Right kidney (tissue), 9 donors: ENCODE results near the gene DRGX.

Experiments used
- DNase-seq: peaks from one replicate; pipeline ENCODE4 v3.0.0-alpha.2; 2016
- long read RNA-seq, 8 donors: transcript quantifications; one replicate each; lab custom pipeline, GENCODE V29; 2026

DRGX gene
- long read RNA-seq, donor 1 = 0 reads
- long read RNA-seq, donor 2 = 0 reads
- long read RNA-seq, donor 3 = 0 reads
- long read RNA-seq, donor 4 = 0 reads
- long read RNA-seq, donor 5 = 0 reads
- long read RNA-seq, donor 6 = 0 reads
- long read RNA-seq, donor 7 = 0 reads
- long read RNA-seq, donor 8 = 0 reads

- peak; percentile 44 for DNase-seq
Observed at GRCh38 chr10:49395741-49396665, at the start of gene DRGX. DRGX (minus strand) TSS chr10:49396089; CDS start chr10:49395440, 649 bp downstream.

- no peak for DNase-seq
Observed at GRCh38 chr10:49444349-49444748, 48.5 kb upstream of the DRGX start.

GRCh38 chr10:49442863-49443262 lies 47.0 kb upstream of the DRGX start:
- no peak for DNase-seq

- peak; percentile 48 for DNase-seq
Observed at GRCh38 chr10:49441488-49442476, 45.9 kb upstream of the DRGX start.

GRCh38 chr10:49435225-49435624 lies 39.3 kb upstream of the DRGX start:
- no peak for DNase-seq

- DNase-seq = no peak
Observed at GRCh38 chr10:49433069-49433468, 37.2 kb upstream of the DRGX start.

- DNase-seq = no peak
Observed at GRCh38 chr10:49431426-49431825, 35.5 kb upstream of the DRGX start.

DNA sequence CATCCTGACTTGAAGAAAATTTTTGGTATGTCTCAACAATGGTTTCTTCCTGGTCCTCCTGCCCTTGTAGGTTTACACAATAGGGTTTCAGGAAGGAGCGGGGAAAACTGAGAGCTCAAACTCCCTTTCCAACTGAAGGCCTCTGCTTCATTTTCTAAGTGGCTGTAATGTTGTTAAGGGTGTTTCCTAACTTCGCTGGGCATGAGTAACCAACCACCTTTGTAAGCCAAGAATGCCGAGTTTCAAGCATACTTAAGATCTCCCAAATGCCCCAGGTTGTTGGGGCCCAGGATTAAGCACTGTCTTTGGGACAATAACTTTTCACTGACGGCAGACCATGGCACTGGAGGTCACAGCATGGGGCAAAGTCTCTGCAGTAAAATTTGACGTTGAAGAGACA lies 33.6 kb upstream of the DRGX start:
- no peak for DNase-seq

DNA sequence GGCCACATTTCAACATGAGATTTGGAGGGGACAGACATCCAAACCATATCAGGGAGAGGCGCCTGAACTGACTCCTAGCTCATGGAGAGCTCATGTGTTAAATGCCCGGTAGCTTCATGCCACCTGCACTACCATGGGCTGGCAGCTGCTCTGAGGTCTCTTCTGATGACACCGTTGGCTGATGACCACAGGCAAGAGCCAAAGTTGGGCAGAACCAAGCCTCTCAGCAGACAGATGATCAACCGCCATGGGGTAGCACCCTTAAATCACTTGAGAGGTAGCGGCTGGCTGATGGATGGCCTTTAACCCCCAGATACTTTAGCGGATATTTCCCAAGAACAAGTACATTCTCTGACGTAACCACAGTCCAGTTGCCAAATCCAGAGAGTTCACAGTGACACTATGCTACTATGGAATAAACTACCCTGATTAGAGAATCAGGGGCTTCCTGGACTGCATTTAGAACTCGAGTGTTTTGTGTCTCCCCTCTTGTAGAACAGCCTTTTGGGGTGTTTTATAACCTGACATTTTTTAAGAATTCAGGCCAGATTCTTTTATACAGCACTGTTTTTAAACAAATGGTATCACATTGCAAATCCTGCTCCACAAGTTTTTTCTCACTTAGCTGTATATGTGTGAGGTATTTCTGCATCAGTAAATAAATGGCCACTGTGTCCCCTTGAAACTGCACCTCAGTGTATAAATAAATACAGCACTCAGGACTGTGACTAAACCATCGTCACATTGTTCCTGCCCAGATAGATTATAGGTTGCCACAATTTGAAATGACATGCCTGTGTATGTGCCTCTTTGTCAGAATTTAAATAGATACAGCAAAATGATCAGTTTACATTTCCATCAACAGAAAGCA lies 30.8 kb upstream of the DRGX start:
- no peak for DNase-seq

GRCh38 chr10:49419005-49419404 lies 23.1 kb upstream of the DRGX start:
- DNase-seq = no peak

GRCh38 chr10:49418328-49418727 lies 22.4 kb upstream of the DRGX start:
- no peak for DNase-seq

DNA sequence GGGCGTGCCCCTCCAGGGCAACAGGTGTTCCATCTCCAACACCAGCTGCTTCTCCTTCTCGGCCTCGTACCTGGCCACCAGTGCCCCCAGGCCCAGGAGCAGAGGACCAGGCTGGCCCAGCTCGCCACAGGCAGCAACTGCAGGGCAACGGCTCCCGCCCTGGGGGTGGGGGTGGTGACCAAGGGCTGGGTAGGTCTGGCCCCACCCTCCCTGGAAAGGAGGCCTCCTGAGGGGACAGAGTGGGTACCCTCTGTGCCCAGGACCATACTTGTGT lies 22.1 kb upstream of the DRGX start:
- no peak for DNase-seq

GRCh38 chr10:49417311-49418052 lies 21.6 kb upstream of the DRGX start:
- no peak for DNase-seq

- no peak for DNase-seq
Observed at GRCh38 chr10:49415846-49416245, 20.0 kb upstream of the DRGX start.

GRCh38 chr10:49415109-49415508 lies 19.2 kb upstream of the DRGX start:
- DNase-seq = no peak

GRCh38 chr10:49414496-49414895 lies 18.6 kb upstream of the DRGX start:
- DNase-seq = no peak

DNA sequence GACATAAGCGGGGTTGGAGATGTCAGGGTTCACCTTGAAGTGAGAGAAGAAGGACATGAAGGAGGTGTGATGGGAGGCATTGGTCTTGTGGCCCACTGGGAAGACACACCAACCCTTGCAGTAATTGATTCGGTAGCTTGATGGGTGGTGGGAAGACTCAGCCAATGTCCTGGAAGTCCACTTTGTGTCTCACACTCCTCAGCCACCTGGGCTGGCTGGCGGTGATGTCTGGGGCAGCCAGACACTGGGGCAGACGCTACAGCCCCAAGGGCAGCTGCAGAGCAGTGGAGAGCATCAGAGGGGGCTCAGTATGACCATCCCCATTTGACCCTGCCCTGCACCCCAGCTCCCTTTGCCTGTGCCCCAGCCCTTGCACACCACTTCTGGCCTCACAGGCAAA lies 16.7 kb upstream of the DRGX start:
- no peak for DNase-seq

- DNase-seq = no peak
Observed at GRCh38 chr10:49410365-49411074, 14.6 kb upstream of the DRGX start.

DNA sequence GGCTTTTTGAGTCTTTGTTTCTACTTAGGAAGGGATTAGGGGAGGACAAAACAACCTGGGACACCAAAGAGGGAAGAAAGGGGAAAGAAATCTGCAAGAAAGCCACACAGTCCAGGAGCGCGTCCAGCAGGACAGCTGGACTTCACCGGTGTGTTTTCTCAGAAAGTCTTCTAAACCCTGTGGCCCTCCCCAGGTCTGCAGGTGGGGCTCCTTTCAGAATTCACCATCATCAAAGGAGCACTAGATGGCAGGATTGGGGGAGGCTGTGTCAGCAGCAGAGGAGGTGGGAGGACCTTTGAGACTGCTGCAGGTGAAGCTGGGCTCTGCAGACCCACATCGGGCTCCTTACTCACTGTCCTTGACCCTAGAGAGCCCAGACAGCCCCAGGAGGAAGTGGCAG lies 13.9 kb upstream of the DRGX start:
- DNase-seq = no peak

DNA sequence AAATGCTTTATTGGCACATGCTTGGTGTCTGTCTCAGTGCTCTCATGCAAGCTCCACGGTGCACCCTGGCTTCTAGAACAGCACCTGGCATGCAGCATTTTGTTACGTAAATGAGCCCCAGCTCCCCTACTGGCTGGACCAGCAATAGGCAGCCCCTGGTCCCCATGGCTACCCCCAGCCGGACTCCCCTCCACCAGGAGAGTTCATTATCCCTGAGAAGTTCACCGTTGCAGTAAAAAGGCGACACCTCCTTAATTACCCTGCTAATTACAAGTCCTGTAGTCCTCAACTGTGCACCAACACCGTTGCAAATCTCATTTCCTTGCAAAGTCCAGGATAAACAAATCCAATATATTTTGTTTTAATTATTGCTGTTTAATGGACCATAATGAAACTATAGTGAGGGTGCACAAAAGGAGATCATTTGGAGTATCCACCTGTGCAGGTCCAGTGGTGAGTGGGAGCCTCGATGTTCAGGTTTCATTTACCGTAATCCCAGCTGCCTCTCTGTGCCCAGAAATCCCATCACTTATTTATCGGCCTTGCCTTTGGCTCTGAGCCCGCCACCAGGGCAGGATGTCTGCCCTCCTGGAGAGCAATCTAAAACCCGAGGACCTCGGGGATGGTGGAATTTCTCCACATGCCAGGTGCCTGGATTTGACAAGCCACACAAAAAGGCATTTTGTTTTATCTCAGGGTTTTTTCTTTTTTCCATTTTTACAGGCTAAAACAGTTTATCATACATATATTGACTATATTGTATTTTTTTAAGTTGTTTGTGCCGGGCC lies 12.8 kb upstream of the DRGX start:
- DNase-seq = no peak
